MM.1S (cell line): ENCODE measurements around the gene MAGI2.

Experiments used
- EZH2 ChIP-seq: fragments of 300-600 bp; sonication (generic); optimal IDR thresholded peaks from 2 replicates; pipeline ENCODE3; 2017; ENCODE audit warnings: low read depth, mild to moderate bottlenecking, antibody characterized with exemption, low read length, mixed read lengths
- EZH2phosphoT487 ChIP-seq: fragments of 300-600 bp; sonication (generic); IDR thresholded peaks from 2 replicates; pipeline ENCODE4 v1.6.1; 2018; ENCODE audit warnings: antibody characterized with exemption, low read length
- TF ChIP-seq, protein P1 (sequence below): fragments of 300-600 bp; sonication (generic); IDR thresholded peaks from 2 replicates; pipeline ENCODE4 v1.5.1; 2016; ENCODE audit warnings: antibody characterized with exemption, low read length, mixed read lengths

DNA sequence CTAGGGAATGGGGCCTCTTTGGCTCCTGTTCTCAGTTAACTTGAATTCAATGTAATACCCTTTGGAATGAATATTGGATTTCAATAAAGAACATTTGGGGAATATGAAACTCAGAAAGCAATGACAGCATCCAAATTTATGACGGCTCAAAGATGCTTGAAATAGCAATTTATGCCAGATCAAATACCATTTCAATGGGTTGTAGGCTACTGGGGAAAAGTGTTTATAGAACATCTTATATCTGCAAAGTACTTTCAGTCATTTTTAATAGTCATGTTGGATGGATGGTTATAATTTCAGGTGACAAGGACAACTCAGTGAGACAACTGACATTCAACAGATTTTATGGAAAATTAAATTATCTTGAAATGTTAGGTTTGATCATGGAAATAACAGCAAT is 882.2 kb downstream of the MAGI2 start:
- TF ChIP-seq, protein P1, sequence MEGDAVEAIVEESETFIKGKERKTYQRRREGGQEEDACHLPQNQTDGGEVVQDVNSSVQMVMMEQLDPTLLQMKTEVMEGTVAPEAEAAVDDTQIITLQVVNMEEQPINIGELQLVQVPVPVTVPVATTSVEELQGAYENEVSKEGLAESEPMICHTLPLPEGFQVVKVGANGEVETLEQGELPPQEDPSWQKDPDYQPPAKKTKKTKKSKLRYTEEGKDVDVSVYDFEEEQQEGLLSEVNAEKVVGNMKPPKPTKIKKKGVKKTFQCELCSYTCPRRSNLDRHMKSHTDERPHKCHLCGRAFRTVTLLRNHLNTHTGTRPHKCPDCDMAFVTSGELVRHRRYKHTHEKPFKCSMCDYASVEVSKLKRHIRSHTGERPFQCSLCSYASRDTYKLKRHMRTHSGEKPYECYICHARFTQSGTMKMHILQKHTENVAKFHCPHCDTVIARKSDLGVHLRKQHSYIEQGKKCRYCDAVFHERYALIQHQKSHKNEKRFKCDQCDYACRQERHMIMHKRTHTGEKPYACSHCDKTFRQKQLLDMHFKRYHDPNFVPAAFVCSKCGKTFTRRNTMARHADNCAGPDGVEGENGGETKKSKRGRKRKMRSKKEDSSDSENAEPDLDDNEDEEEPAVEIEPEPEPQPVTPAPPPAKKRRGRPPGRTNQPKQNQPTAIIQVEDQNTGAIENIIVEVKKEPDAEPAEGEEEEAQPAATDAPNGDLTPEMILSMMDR, result no peak
- TF ChIP-seq EZH2 (no peak), EZH2phosphoT487 (no peak)
